Esophagus squamous epithelium (tissue), 4 donors: ENCODE measurements around the gene GPR4.

Experiments
- CTCF ChIP-seq, 6 experiments: fragments of 450-650 bp in 4 of 6; fragments of 200-600 bp in 2 of 6; sonication (generic) in 2 of 6; IDR thresholded peaks; one replicate each; pipeline ENCODE4 v1.5.1; 2016 to 2019; ENCODE audit warnings: antibody characterized with exemption in 6 of 6, mild to moderate bottlenecking in 4 of 6, moderate library complexity in 4 of 6
- POLR2A ChIP-seq, 4 donors: fragments of 450-650 bp; IDR thresholded peaks; one replicate each; pipeline ENCODE4 v1.6.1; 2017; ENCODE audit warnings: antibody characterized with exemption in 4 of 4, mild to moderate bottlenecking in 4 of 4, moderate library complexity in 3 of 4

GRCh38 chr19:45575216-45575615 is 26.8 kb downstream of the GPR4 start:
- TF ChIP-seq CTCF (IDR thresholded peaks at IDR 0.05), result no peak
- no peak for TF ChIP-seq POLR2A (IDR thresholded peaks at IDR 0.05)
